ENCODE measurements around the gene LENEP.
A peak's percentile ranks its signal among the peaks of the same experiment; 100 is the strongest.

LENEP gene

GRCh38 chr1:154996966-154997701 is 3.7 kb downstream of the LENEP start:
- TF ChIP-seq CTCF (IDR thresholded peaks at IDR 0.05): no peak
- H3K27ac ChIP-seq: peak overlapping the region; percentile 69
- peaks cover 39 to 45% of the 10 kb centered on the region in 2 experiments for H3K4me1 ChIP-seq (ENCODE audit: control insufficient read depth in 1 of 2, insufficient read depth in 1 of 2, low read depth in 1 of 2, low read length in 1 of 2)
- no peaks in the 10 kb centered on the region for H3K9me3 ChIP-seq
- H3K4me3 ChIP-seq (ENCODE audit: low read depth in 1 of 2, low read length in 1 of 2): no peak overlapping the region
- H3K27me3 ChIP-seq: no peaks in the 10 kb centered on the region
- H3K36me3 ChIP-seq: peaks cover 4% of the 10 kb centered on the region

- peaks cover 39 to 45% of the 10 kb centered on the region in 2 experiments for H3K4me1 ChIP-seq (ENCODE audit: control insufficient read depth in 1 of 2, insufficient read depth in 1 of 2, low read depth in 1 of 2, low read length in 1 of 2)
- no peaks in the 10 kb centered on the region for H3K36me3 ChIP-seq
- H3K4me3 ChIP-seq (ENCODE audit: low read depth in 1 of 2, low read length in 1 of 2): no peak overlapping the region
- no peaks in the 10 kb centered on the region for H3K9me3 ChIP-seq
- no peak for TF ChIP-seq CTCF (IDR thresholded peaks at IDR 0.05)
- no peaks in the 10 kb centered on the region for H3K27me3 ChIP-seq
- peak overlapping the region; percentile 69 for H3K27ac ChIP-seq
Measured at GRCh38 chr1:154998201-154998780, 4.9 kb downstream of the LENEP start.

GRCh38 chr1:154998818-154999570 is 5.6 kb downstream of the LENEP start:
- Histone ChIP-seq H3K27me3 (no peaks in the 10 kb centered on the region), H3K9me3 (no peaks in the 10 kb centered on the region), H3K36me3 (no peaks in the 10 kb centered on the region), H3K27ac (peak overlapping the region; percentile 97), H3K4me1 (ENCODE audit: control insufficient read depth in 1 of 2, insufficient read depth in 1 of 2, low read depth in 1 of 2, low read length in 1 of 2) (peaks cover 40 to 49% of the 10 kb centered on the region in 2 experiments), H3K4me3 (ENCODE audit: low read depth in 1 of 2, low read length in 1 of 2) (peak overlapping the region; percentile 53 to 85)
- peak; percentile 78 for TF ChIP-seq CTCF (IDR thresholded peaks at IDR 0.05)

GRCh38 chr1:154999571-155000410 is 6.4 kb downstream of the LENEP start:
- no peaks in the 10 kb centered on the region for H3K36me3 ChIP-seq
- H3K4me1 ChIP-seq (ENCODE audit: control insufficient read depth in 1 of 2, insufficient read depth in 1 of 2, low read depth in 1 of 2, low read length in 1 of 2): peaks cover 48 to 57% of the 10 kb centered on the region in 2 experiments
- peak overlapping the region; percentile 97 for H3K27ac ChIP-seq
- H3K9me3 ChIP-seq: no peaks in the 10 kb centered on the region
- no peaks in the 10 kb centered on the region for H3K27me3 ChIP-seq
- H3K4me3 ChIP-seq (ENCODE audit: low read depth in 1 of 2, low read length in 1 of 2): peak overlapping the region; percentile 85 to 100
- no peak for TF ChIP-seq CTCF (IDR thresholded peaks at IDR 0.05)

- H3K4me1 ChIP-seq (ENCODE audit: control insufficient read depth in 1 of 2, insufficient read depth in 1 of 2, low read depth in 1 of 2, low read length in 1 of 2): peaks cover 54 to 63% of the 10 kb centered on the region in 2 experiments
- H3K36me3 ChIP-seq: no peaks in the 10 kb centered on the region
Measured at GRCh38 chr1:155000411-155000725, 7.0 kb downstream of the LENEP start.

More at GRCh38 chr1:155000411-155000725, 7.0 kb downstream of the LENEP start:
- TF ChIP-seq CTCF (IDR thresholded peaks at IDR 0.05): no peak
- Histone ChIP-seq H3K27me3 (no peaks in the 10 kb centered on the region), H3K9me3 (no peaks in the 10 kb centered on the region), H3K4me3 (ENCODE audit: low read depth in 1 of 2, low read length in 1 of 2) (peak overlapping the region; percentile 85 to 100), H3K27ac (peak overlapping the region; percentile 97)
